Glutamatergic neuron (in vitro differentiated cells): ENCODE results near the gene ZNHIT6. TPM values are rescaled to one million over a fixed set of nuclear protein-coding genes. Genes with fewer than 3 reads are reported as not detected.

ENCODE experiments used
- DNase-seq: peaks from one replicate; pipeline ENCODE4 v3.0.0; 2022
- H3K27ac Mint-ChIP-seq: one replicate; pipeline ENCODE4 v1.8.0; 2020; ENCODE audit warnings: mild to moderate bottlenecking, mixed read lengths, inconsistent platforms; ENCODE audit not compliant: unreplicated experiment
- H3K27me3 Mint-ChIP-seq: one replicate; pipeline ENCODE4 v1.8.0; 2020; ENCODE audit warnings: mild to moderate bottlenecking, moderate library complexity, mixed read lengths, inconsistent platforms; ENCODE audit not compliant: unreplicated experiment
- H3K36me3 Mint-ChIP-seq: one replicate; pipeline ENCODE4 v1.8.0; 2020; ENCODE audit warnings: mild to moderate bottlenecking, mixed read lengths, inconsistent platforms; ENCODE audit not compliant: unreplicated experiment
- H3K4me1 Mint-ChIP-seq: one replicate; pipeline ENCODE4 v1.8.0; 2020; ENCODE audit warnings: mild to moderate bottlenecking, low read depth, mixed read lengths, inconsistent platforms; ENCODE audit not compliant: unreplicated experiment
- H3K4me3 Mint-ChIP-seq: one replicate; pipeline ENCODE4 v1.8.0; 2020; ENCODE audit warnings: mild to moderate bottlenecking, mixed read lengths, inconsistent platforms; ENCODE audit not compliant: unreplicated experiment
- H3K9me3 Mint-ChIP-seq: one replicate; pipeline ENCODE4 v1.8.0; 2020; ENCODE audit warnings: mild to moderate bottlenecking, moderate library complexity, mixed read lengths, inconsistent platforms; ENCODE audit not compliant: unreplicated experiment
- CTCF ChIP-seq: fragments of 200-600 bp; sonication (generic); IDR thresholded peaks from one replicate; pipeline ENCODE4 v1.5.0; 2021; ENCODE audit not compliant: partially characterized antibody, unreplicated experiment
- total RNA-seq: library from RNA; stranded (reverse); fragmentation: NEBNext Ultra II Directional; extraction: Animal tissue kit (Norgen Biotek cat#: 25700); gene quantifications from one replicate; pipeline ENCODE4 v1.2.1, GENCODE V29; 2021; ENCODE audit not compliant: unreplicated experiment

ZNHIT6 gene
- total RNA-seq, 1 donor from 2014 or later, result 10.9 TPM

GRCh38 chr1:85638412-85638811, 69.8 kb downstream of the ZNHIT6 start:
- H3K36me3 Mint-ChIP-seq, result peaks cover 28% of the 10 kb centered on the region
- no peaks in the 10 kb centered on the region for H3K4me1 Mint-ChIP-seq
- no peak overlapping the region for H3K4me3 Mint-ChIP-seq
- no peak overlapping the region for H3K27ac Mint-ChIP-seq
- peaks cover 3% of the 10 kb centered on the region for H3K27me3 Mint-ChIP-seq
- no peak for TF ChIP-seq CTCF
- peaks cover 10% of the 10 kb centered on the region for H3K9me3 Mint-ChIP-seq
- DNase-seq, result no peak

GRCh38 chr1:85630493-85630892, 77.7 kb downstream of the ZNHIT6 start:
- peaks cover 5% of the 10 kb centered on the region for H3K4me1 Mint-ChIP-seq
- H3K9me3 Mint-ChIP-seq, result no peaks in the 10 kb centered on the region
- TF ChIP-seq CTCF, result no peak
- no peaks in the 10 kb centered on the region for H3K36me3 Mint-ChIP-seq
- no peak overlapping the region for H3K4me3 Mint-ChIP-seq
- peaks cover 2% of the 10 kb centered on the region for H3K27me3 Mint-ChIP-seq
- no peak for DNase-seq
- no peak overlapping the region for H3K27ac Mint-ChIP-seq

- Mint-ChIP-seq H3K4me3 (no peak overlapping the region), H3K27ac (no peak overlapping the region), H3K27me3 (peaks cover 2% of the 10 kb centered on the region), H3K36me3 (no peaks in the 10 kb centered on the region), H3K4me1 (peaks cover 5% of the 10 kb centered on the region), H3K9me3 (no peaks in the 10 kb centered on the region)
- no peak for TF ChIP-seq CTCF
- DNase-seq, result no peak
Observed at GRCh38 chr1:85629532-85629920, 78.7 kb downstream of the ZNHIT6 start.

GRCh38 chr1:85628791-85629531, 79.3 kb downstream of the ZNHIT6 start:
- Mint-ChIP-seq H3K27ac (no peak overlapping the region), H3K9me3 (no peaks in the 10 kb centered on the region), H3K4me1 (peaks cover 5% of the 10 kb centered on the region), H3K4me3 (no peak overlapping the region), H3K27me3 (peaks cover 2% of the 10 kb centered on the region), H3K36me3 (no peaks in the 10 kb centered on the region)
- TF ChIP-seq CTCF, result no peak
- peak; percentile 17 for DNase-seq

- Mint-ChIP-seq H3K9me3 (peaks cover 2% of the 10 kb centered on the region), H3K27me3 (peaks cover 4% of the 10 kb centered on the region), H3K4me1 (peaks cover 5% of the 10 kb centered on the region), H3K4me3 (no peak overlapping the region), H3K27ac (no peak overlapping the region), H3K36me3 (peaks cover 8% of the 10 kb centered on the region)
- no peak for DNase-seq
- TF ChIP-seq CTCF, result no peak
Observed at GRCh38 chr1:85626818-85627217, 81.4 kb downstream of the ZNHIT6 start.
